ENCODE data around the gene CROCC. TPM values are rescaled to one million over a fixed set of nuclear protein-coding genes. Genes with fewer than 3 reads are reported as not detected.

Gene CROCC
- polyA plus RNA-seq, 1 donor (not counting 4 experiments of a cell fraction or from before 2014, with no cell fraction given), result 8.2 TPM

DNA sequence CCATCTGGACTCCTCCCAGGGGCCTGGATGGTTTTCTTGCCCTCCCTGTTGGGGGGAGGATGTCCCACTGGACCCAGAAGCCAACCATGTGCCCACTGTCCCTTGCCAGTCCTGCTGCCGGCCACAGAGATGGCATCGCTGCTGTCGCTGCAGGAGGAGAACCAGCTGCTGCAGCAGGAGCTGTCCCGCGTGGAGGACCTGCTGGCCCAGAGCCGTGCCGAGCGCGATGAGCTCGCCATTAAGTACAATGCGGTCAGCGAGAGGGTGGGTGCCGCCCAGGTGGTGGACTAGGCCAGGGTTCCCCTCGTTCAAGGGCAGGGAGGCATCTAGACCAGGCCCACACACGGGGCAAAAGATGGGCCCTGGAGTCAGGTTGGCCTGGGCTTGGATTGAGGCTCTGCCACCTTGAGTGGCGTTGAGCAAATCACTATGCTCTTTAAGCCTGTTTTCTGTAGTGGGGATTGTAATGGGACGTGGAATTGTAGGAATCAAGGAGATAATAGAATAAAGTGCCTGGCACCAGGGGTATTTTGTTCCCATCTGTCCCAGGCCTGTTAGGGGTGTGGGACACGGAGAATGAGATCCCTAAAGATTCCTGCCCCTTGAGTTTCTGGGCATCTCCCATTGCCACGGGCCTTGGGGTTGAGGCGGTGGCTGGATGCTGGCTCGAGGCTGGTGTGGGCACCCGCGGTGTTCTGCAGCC is 2.6 kb downstream of the CROCC start:
- Histone ChIP-seq H3K27ac (ENCODE audit: control insufficient read depth, insufficient read depth, low read length) (no peak overlapping the region), H3K4me2 (ENCODE audit: control insufficient read depth, extremely low read depth, insufficient read depth, low read depth, low read length) (no peak overlapping the region), H3K9me3 (ENCODE audit: control insufficient read depth, low read depth, low read length) (no peaks in the 10 kb centered on the region), H3K36me3 (ENCODE audit: control insufficient read depth in 2 of 2, extremely low read depth in 1 of 2, insufficient read depth in 2 of 2, low read length in 2 of 2) (peaks cover 4 to 5% of the 10 kb centered on the region in 2 experiments), H3K4me1 (ENCODE audit: control insufficient read depth, extremely low read depth, insufficient read depth, low read length) (peaks cover 28% of the 10 kb centered on the region), H4K20me1 (ENCODE audit: control insufficient read depth, extremely low read depth, insufficient read depth, low read length) (peaks cover 4% of the 10 kb centered on the region), H3K4me3 (ENCODE audit: control insufficient read depth in 2 of 3, extremely low read depth in 1 of 3, insufficient read depth in 2 of 3, low read depth in 1 of 3, low read length in 3 of 3) (no peak overlapping the region), H3K9ac (ENCODE audit: control insufficient read depth, extremely low read depth, insufficient read depth, low read length) (no peak overlapping the region), H3K27me3 (ENCODE audit: control insufficient read depth, extremely low read depth, insufficient read depth, low read length) (no peaks in the 10 kb centered on the region), H3K9me1 (ENCODE audit: control insufficient read depth, extremely low read depth, insufficient read depth, low read length) (no peaks in the 10 kb centered on the region), H2AFZ (ENCODE audit: control insufficient read depth, low read length) (no peak overlapping the region), H3K79me2 (ENCODE audit: control insufficient read depth, insufficient read depth, low read length) (no peaks in the 10 kb centered on the region)
- no peak for TF ChIP-seq EZH2 (IDR thresholded peaks at IDR 0.05; ENCODE audit: low read length)
- TF ChIP-seq, protein P1, sequence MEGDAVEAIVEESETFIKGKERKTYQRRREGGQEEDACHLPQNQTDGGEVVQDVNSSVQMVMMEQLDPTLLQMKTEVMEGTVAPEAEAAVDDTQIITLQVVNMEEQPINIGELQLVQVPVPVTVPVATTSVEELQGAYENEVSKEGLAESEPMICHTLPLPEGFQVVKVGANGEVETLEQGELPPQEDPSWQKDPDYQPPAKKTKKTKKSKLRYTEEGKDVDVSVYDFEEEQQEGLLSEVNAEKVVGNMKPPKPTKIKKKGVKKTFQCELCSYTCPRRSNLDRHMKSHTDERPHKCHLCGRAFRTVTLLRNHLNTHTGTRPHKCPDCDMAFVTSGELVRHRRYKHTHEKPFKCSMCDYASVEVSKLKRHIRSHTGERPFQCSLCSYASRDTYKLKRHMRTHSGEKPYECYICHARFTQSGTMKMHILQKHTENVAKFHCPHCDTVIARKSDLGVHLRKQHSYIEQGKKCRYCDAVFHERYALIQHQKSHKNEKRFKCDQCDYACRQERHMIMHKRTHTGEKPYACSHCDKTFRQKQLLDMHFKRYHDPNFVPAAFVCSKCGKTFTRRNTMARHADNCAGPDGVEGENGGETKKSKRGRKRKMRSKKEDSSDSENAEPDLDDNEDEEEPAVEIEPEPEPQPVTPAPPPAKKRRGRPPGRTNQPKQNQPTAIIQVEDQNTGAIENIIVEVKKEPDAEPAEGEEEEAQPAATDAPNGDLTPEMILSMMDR (optimal IDR thresholded peaks at IDR 0.05 in 1 of 3, IDR thresholded peaks at IDR 0.05 in 1 of 3, conservative IDR thresholded peaks at IDR 0.05 in 1 of 3; ENCODE audit: extremely low read depth in 1 of 3, insufficient read depth in 2 of 3, low read length in 3 of 3), result no peak
- dilution Hi-C loops (cut with MboI; ENCODE audit: extremely low pct_ligation_motif_present, low sequenced_read_pairs), result no loop called here
- DNase-seq (ENCODE audit: low read depth, low spot score) (no peak), FAIRE-seq (no peak)

DNA sequence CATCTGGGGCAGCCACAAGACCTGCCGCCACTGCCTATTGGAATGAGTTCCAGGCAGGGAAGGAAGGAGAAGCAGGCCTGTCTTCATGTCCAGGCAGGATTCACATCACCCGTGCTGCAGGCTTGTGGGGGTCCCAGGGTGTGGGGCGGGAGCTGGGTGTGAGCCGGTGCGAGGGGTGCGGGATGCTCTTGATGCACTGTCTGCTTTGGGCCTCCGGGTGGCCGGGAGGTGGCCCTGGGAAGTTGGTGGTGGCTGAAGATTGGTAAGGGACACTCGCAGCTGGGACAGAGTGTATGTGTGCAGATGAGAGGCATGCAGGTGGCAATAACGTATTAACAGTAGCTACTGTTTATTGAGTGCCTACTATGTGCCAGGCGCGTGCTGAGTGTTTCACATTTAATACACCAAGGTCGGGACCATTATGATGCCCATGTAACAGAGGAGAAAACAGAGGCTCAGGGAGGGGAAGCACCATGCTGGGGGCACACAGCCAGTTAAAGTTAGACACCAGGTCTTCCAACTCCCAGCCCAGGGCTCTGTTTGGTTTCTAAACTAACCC is 3.3 kb downstream of the CROCC start:
- H3K9me3 ChIP-seq (ENCODE audit: control insufficient read depth, low read depth, low read length), result no peaks in the 10 kb centered on the region
- H3K4me3 ChIP-seq (ENCODE audit: control insufficient read depth in 2 of 3, extremely low read depth in 1 of 3, insufficient read depth in 2 of 3, low read depth in 1 of 3, low read length in 3 of 3), result peak overlapping the region in 2 of 3 experiments; percentile 22 to 39
- no peaks in the 10 kb centered on the region for H3K79me2 ChIP-seq (ENCODE audit: control insufficient read depth, insufficient read depth, low read length)
- DNase-seq (ENCODE audit: low read depth, low spot score) (no peak), FAIRE-seq (no peak)
- H3K4me1 ChIP-seq (ENCODE audit: control insufficient read depth, extremely low read depth, insufficient read depth, low read length), result peaks cover 34% of the 10 kb centered on the region
- peak overlapping the region; percentile 92 for H3K4me2 ChIP-seq (ENCODE audit: control insufficient read depth, extremely low read depth, insufficient read depth, low read depth, low read length)
- peak overlapping the region; percentile 63 for H3K27ac ChIP-seq (ENCODE audit: control insufficient read depth, insufficient read depth, low read length)
- dilution Hi-C loops (cut with MboI; ENCODE audit: extremely low pct_ligation_motif_present, low sequenced_read_pairs), result no loop called here
- TF ChIP-seq, protein P1 (optimal IDR thresholded peaks at IDR 0.05 in 1 of 3, IDR thresholded peaks at IDR 0.05 in 1 of 3, conservative IDR thresholded peaks at IDR 0.05 in 1 of 3; ENCODE audit: extremely low read depth in 1 of 3, insufficient read depth in 2 of 3, low read length in 3 of 3), result peak in 2 of 3 experiments; percentile 13 to 45
- TF ChIP-seq EZH2 (IDR thresholded peaks at IDR 0.05; ENCODE audit: low read length), result no peak
- peak overlapping the region; percentile 65 for H3K9ac ChIP-seq (ENCODE audit: control insufficient read depth, extremely low read depth, insufficient read depth, low read length)
- peak overlapping the region; percentile 85 for H2AFZ ChIP-seq (ENCODE audit: control insufficient read depth, low read length)
- peaks cover 4 to 5% of the 10 kb centered on the region in 2 experiments for H3K36me3 ChIP-seq (ENCODE audit: control insufficient read depth in 2 of 2, extremely low read depth in 1 of 2, insufficient read depth in 2 of 2, low read length in 2 of 2)
- H4K20me1 ChIP-seq (ENCODE audit: control insufficient read depth, extremely low read depth, insufficient read depth, low read length), result peaks cover 4% of the 10 kb centered on the region
- no peaks in the 10 kb centered on the region for H3K27me3 ChIP-seq (ENCODE audit: control insufficient read depth, extremely low read depth, insufficient read depth, low read length)
- H3K9me1 ChIP-seq (ENCODE audit: control insufficient read depth, extremely low read depth, insufficient read depth, low read length), result no peaks in the 10 kb centered on the region
